ENCODE measurements around the gene WWOX.

WWOX gene

GRCh38 chr16:78326731-78327130, 227.3 kb downstream of the WWOX start:
- Mint-ChIP-seq H3K9me3 (no peaks in the 10 kb centered on the region), H3K4me3 (no peak overlapping the region), H3K27me3 (ENCODE audit: low read depth) (no peaks in the 10 kb centered on the region), H3K4me1 (ENCODE audit: low read depth) (no peaks in the 10 kb centered on the region), H3K36me3 (ENCODE audit: low read depth) (no peaks in the 10 kb centered on the region), H3K27ac (no peak overlapping the region)

- Mint-ChIP-seq H3K4me3 (no peak overlapping the region), H3K27me3 (ENCODE audit: low read depth) (no peaks in the 10 kb centered on the region), H3K27ac (no peak overlapping the region), H3K4me1 (ENCODE audit: low read depth) (no peaks in the 10 kb centered on the region), H3K9me3 (no peaks in the 10 kb centered on the region), H3K36me3 (ENCODE audit: low read depth) (no peaks in the 10 kb centered on the region)
These were observed 232.3 kb downstream of the WWOX start for GRCh38 chr16:78331731-78332130.

- Mint-ChIP-seq H3K9me3 (no peaks in the 10 kb centered on the region), H3K4me1 (ENCODE audit: low read depth) (no peaks in the 10 kb centered on the region), H3K4me3 (no peak overlapping the region), H3K27ac (no peak overlapping the region), H3K36me3 (ENCODE audit: low read depth) (no peaks in the 10 kb centered on the region), H3K27me3 (ENCODE audit: low read depth) (no peaks in the 10 kb centered on the region)
These were observed 234.4 kb downstream of the WWOX start for GRCh38 chr16:78333808-78334207.

GRCh38 chr16:78340590-78340989, 241.1 kb downstream of the WWOX start:
- H3K4me1 Mint-ChIP-seq (ENCODE audit: low read depth) = no peaks in the 10 kb centered on the region
- no peaks in the 10 kb centered on the region for H3K9me3 Mint-ChIP-seq
- no peaks in the 10 kb centered on the region for H3K36me3 Mint-ChIP-seq (ENCODE audit: low read depth)

GRCh38 chr16:78348068-78348467, 248.6 kb downstream of the WWOX start:
- H3K9me3 Mint-ChIP-seq = no peaks in the 10 kb centered on the region

More at GRCh38 chr16:78340590-78340989, 241.1 kb downstream of the WWOX start:
- Mint-ChIP-seq H3K27me3 (ENCODE audit: low read depth) (no peaks in the 10 kb centered on the region), H3K27ac (no peak overlapping the region), H3K4me3 (no peak overlapping the region)

GRCh38 chr16:78348886-78349285, 249.4 kb downstream of the WWOX start:
- Mint-ChIP-seq H3K27ac (no peak overlapping the region), H3K36me3 (ENCODE audit: low read depth) (no peaks in the 10 kb centered on the region), H3K9me3 (no peaks in the 10 kb centered on the region), H3K27me3 (ENCODE audit: low read depth) (no peaks in the 10 kb centered on the region), H3K4me1 (ENCODE audit: low read depth) (no peaks in the 10 kb centered on the region), H3K4me3 (no peak overlapping the region)

More at GRCh38 chr16:78348068-78348467, 248.6 kb downstream of the WWOX start:
- H3K4me3 Mint-ChIP-seq = no peak overlapping the region
- no peak overlapping the region for H3K27ac Mint-ChIP-seq
- H3K36me3 Mint-ChIP-seq (ENCODE audit: low read depth) = no peaks in the 10 kb centered on the region
- no peaks in the 10 kb centered on the region for H3K27me3 Mint-ChIP-seq (ENCODE audit: low read depth)
- H3K4me1 Mint-ChIP-seq (ENCODE audit: low read depth) = no peaks in the 10 kb centered on the region

- Mint-ChIP-seq H3K27ac (no peak overlapping the region), H3K27me3 (ENCODE audit: low read depth) (no peaks in the 10 kb centered on the region), H3K4me1 (ENCODE audit: low read depth) (no peaks in the 10 kb centered on the region), H3K9me3 (no peaks in the 10 kb centered on the region), H3K36me3 (ENCODE audit: low read depth) (no peaks in the 10 kb centered on the region), H3K4me3 (no peak overlapping the region)
These were observed 252.7 kb downstream of the WWOX start for GRCh38 chr16:78352184-78352583.

GRCh38 chr16:78353640-78354275, 254.3 kb downstream of the WWOX start:
- Mint-ChIP-seq H3K36me3 (ENCODE audit: low read depth) (no peaks in the 10 kb centered on the region), H3K4me1 (ENCODE audit: low read depth) (no peaks in the 10 kb centered on the region), H3K27ac (no peak overlapping the region), H3K9me3 (no peaks in the 10 kb centered on the region), H3K27me3 (ENCODE audit: low read depth) (no peaks in the 10 kb centered on the region), H3K4me3 (no peak overlapping the region)

- no peak overlapping the region for H3K27ac Mint-ChIP-seq
These were observed 263.2 kb downstream of the WWOX start for GRCh38 chr16:78362524-78363135.

GRCh38 chr16:78363843-78364555, 264.5 kb downstream of the WWOX start:
- Mint-ChIP-seq H3K4me1 (ENCODE audit: low read depth) (no peaks in the 10 kb centered on the region), H3K4me3 (no peak overlapping the region), H3K36me3 (ENCODE audit: low read depth) (no peaks in the 10 kb centered on the region), H3K27ac (no peak overlapping the region), H3K27me3 (ENCODE audit: low read depth) (no peaks in the 10 kb centered on the region), H3K9me3 (no peaks in the 10 kb centered on the region)

More at GRCh38 chr16:78362524-78363135, 263.2 kb downstream of the WWOX start:
- Mint-ChIP-seq H3K36me3 (ENCODE audit: low read depth) (no peaks in the 10 kb centered on the region), H3K27me3 (ENCODE audit: low read depth) (no peaks in the 10 kb centered on the region), H3K9me3 (no peaks in the 10 kb centered on the region), H3K4me3 (no peak overlapping the region), H3K4me1 (ENCODE audit: low read depth) (no peaks in the 10 kb centered on the region)

GRCh38 chr16:78364556-78364880, 265.1 kb downstream of the WWOX start:
- Mint-ChIP-seq H3K27ac (no peak overlapping the region), H3K27me3 (ENCODE audit: low read depth) (no peaks in the 10 kb centered on the region)

GRCh38 chr16:78365366-78365765, 265.9 kb downstream of the WWOX start:
- H3K4me3 Mint-ChIP-seq = no peak overlapping the region
- H3K27me3 Mint-ChIP-seq (ENCODE audit: low read depth) = no peaks in the 10 kb centered on the region
- H3K27ac Mint-ChIP-seq = no peak overlapping the region
- H3K36me3 Mint-ChIP-seq (ENCODE audit: low read depth) = no peaks in the 10 kb centered on the region
- no peaks in the 10 kb centered on the region for H3K9me3 Mint-ChIP-seq
- no peaks in the 10 kb centered on the region for H3K4me1 Mint-ChIP-seq (ENCODE audit: low read depth)

More at GRCh38 chr16:78364556-78364880, 265.1 kb downstream of the WWOX start:
- Mint-ChIP-seq H3K4me1 (ENCODE audit: low read depth) (no peaks in the 10 kb centered on the region), H3K36me3 (ENCODE audit: low read depth) (no peaks in the 10 kb centered on the region), H3K9me3 (no peaks in the 10 kb centered on the region), H3K4me3 (no peak overlapping the region)

GRCh38 chr16:78368121-78369102, 269.0 kb downstream of the WWOX start:
- no peak overlapping the region for H3K27ac Mint-ChIP-seq
- H3K36me3 Mint-ChIP-seq (ENCODE audit: low read depth) = no peaks in the 10 kb centered on the region
- H3K27me3 Mint-ChIP-seq (ENCODE audit: low read depth) = no peaks in the 10 kb centered on the region
- no peaks in the 10 kb centered on the region for H3K9me3 Mint-ChIP-seq
- H3K4me1 Mint-ChIP-seq (ENCODE audit: low read depth) = no peaks in the 10 kb centered on the region
- no peak overlapping the region for H3K4me3 Mint-ChIP-seq

- Mint-ChIP-seq H3K27me3 (ENCODE audit: low read depth) (no peaks in the 10 kb centered on the region), H3K36me3 (ENCODE audit: low read depth) (no peaks in the 10 kb centered on the region), H3K4me3 (no peak overlapping the region), H3K9me3 (no peaks in the 10 kb centered on the region), H3K4me1 (ENCODE audit: low read depth) (no peaks in the 10 kb centered on the region), H3K27ac (no peak overlapping the region)
These were observed 272.8 kb downstream of the WWOX start for GRCh38 chr16:78372277-78372676.
